ENCODE measurements around the gene CTSH. TPM values are rescaled to one million over a fixed set of nuclear protein-coding genes. Genes with fewer than 3 reads are reported as not detected.

Gene CTSH
- total and polyA plus RNA-seq, 2 of the 13 experiments (the other 11 are each of a cell fraction or from before 2014, with no cell fraction given), result 265 to 653 TPM

DNA sequence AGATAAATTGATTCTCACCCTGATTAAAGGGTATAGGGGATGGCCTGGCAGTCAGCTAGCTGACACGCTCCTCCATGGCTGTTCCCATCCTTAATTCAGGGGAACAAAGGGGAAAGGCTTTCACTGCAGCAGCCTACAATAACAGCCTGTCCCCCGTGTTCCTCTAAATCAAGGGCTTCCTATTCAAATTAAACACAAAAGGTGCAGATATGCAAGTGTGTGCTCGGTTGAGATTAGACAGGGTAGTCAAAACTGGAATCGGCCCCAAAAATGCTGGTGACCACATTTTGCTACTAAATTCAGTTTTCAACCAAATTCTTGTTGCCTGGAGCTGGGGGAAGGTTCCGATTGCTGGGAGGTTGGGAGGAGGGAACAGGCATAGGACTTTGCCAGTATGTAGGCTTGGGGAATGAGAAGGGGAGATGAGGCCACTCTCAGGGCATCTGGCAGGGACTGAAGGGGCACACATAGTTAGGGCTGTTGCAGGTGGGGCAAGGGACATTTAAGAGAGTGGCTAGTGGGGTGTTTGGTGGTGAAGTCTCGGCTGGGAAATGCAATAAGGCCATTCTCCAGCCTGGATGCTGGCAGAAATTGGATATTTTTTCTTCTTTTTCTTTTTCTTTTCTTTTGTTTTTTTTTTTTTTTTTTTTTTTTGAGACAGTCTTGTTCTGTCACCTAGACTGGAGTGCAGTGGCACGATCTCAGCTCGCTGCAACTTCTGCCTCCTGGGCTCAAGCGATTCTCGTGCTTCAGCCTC lies 32.9 kb upstream of the CTSH start:
- CTCF ChIA-PET (ENCODE audit: low intra/inter-chr PET ratio, low total read pairs), result no interaction called here
- POLR2A ChIA-PET, result interaction anchor here (1.4 kb wide), 1 partner anchor 16 kb away, joined by 4 read pairs; no protein-coding TSS in a partner anchor
- H3K9me3 ChIP-seq (ENCODE audit: low read length), result no peaks in the 10 kb centered on the region

More for the DNA sequence above, 32.9 kb upstream of the CTSH start:
- DNase-seq (ENCODE audit: low spot score) (no peak), ATAC-seq (no peak), FAIRE-seq (no peak)
- intact Hi-C loops (cut with micrococcal nuclease; ENCODE audit: unreplicated experiment) (no loop called here), in situ Hi-C loops (cut with HindIII; ENCODE audit: extremely low pct_ligation_motif_present, low pct_unique_long_range_greater_than_20kb) (no loop called here)
- Histone ChIP-seq H3K4me3 (replicated peaks in 1 of 3; ENCODE audit: insufficient read depth in 1 of 3, low read depth in 2 of 3, low read length in 3 of 3) (no peak overlapping the region), H3K4me2 (ENCODE audit: low read depth, low read length) (no peak overlapping the region), H4K20me1 (ENCODE audit: insufficient read depth, low read length) (no peaks in the 10 kb centered on the region), H3K79me2 (ENCODE audit: insufficient read depth, low read length) (no peaks in the 10 kb centered on the region), H3K27me3 (ENCODE audit: control insufficient read depth in 1 of 2, insufficient read depth in 2 of 2, low read length in 2 of 2) (no peaks in the 10 kb centered on the region), H3K27ac (ENCODE audit: extremely low read length, insufficient read depth, low read length) (no peak overlapping the region), H3K4me1 (ENCODE audit: insufficient read depth, low read length) (peaks cover 36% of the 10 kb centered on the region), H3K9ac (ENCODE audit: insufficient read depth, low read depth, low read length) (no peak overlapping the region), H2AFZ (ENCODE audit: low read length) (no peak overlapping the region), H3K36me3 (replicated peaks in 1 of 2; ENCODE audit: control insufficient read depth in 1 of 2, insufficient read depth in 2 of 2, low read length in 2 of 2) (no peaks in the 10 kb centered on the region)
- TF ChIP-seq ZNF513 (CRISPR knock-in tag; conservative IDR thresholded peaks at IDR 0.05) (no peak), HMGXB4 (CRISPR knock-in tag; IDR thresholded peaks at IDR 0.05; ENCODE audit: borderline replicate concordance in 1 of 2, low read depth in 1 of 2) (no peak), ZNF337 (CRISPR knock-in tag; IDR thresholded peaks at IDR 0.05; ENCODE audit: borderline replicate concordance, low read depth) (no peak), GTF3A (CRISPR knock-in tag; conservative IDR thresholded peaks at IDR 0.05) (no peak), NKX3-1 (CRISPR knock-in tag; IDR thresholded peaks at IDR 0.05) (no peak)
- WGBS (ENCODE audit: low lambda C conversion rate), result 95% methylated on average over 9 of the region's 10 CpGs
- no TSS peak for BruUV-seq (replicated peaks)
